ENCODE measurements around the gene MCM5. TPM values are rescaled to one million over a fixed set of nuclear protein-coding genes. Genes with fewer than 3 reads are reported as not detected.
"Not testable (repeated sequence)": the region's sequence is repeated elsewhere in the genome, so short reads cannot be mapped to it uniquely, and the experiment has no call there.

The MCM5 gene
- total RNA-seq, 1 donor from 2014 or later, result 80.9 TPM

DNA sequence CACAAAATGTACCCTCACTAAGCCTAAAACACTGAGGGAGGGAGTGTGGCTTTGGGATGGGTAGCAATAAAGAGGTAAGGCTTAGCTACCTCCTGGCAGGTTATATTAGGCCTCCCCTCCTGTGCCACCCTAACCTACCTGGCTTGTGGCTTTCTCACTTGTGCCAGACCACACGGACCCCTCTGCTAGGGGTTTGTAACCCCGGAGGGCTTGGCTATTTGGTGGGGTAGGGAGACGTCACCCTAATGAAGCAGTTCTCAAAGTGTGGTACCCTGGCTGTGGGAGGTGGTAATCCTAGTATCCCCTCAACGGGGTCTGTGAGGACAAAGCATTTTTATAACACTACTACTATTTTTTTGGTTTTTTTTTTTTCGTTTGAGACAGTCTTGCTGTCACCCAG is 9.0 kb upstream of the MCM5 start:
- Mint-ChIP-seq H3K36me3 (ENCODE audit: low read depth, unreplicated experiment) (peaks cover 5% of the 10 kb centered on the region), H3K9me3 (ENCODE audit: unreplicated experiment) (no peaks in the 10 kb centered on the region), H3K4me1 (ENCODE audit: unreplicated experiment) (no peaks in the 10 kb centered on the region), H3K27me3 (ENCODE audit: unreplicated experiment) (peaks cover 4% of the 10 kb centered on the region), H3K27ac (ENCODE audit: unreplicated experiment) (no peak overlapping the region), H3K4me3 (ENCODE audit: unreplicated experiment) (no peak overlapping the region)
- no peak for DNase-seq (ENCODE audit: low spot score)
- TF ChIP-seq CTCF (IDR thresholded peaks at IDR 0.05; ENCODE audit: unreplicated experiment), result no peak

- H3K4me3 Mint-ChIP-seq (ENCODE audit: unreplicated experiment), result no peak overlapping the region
- peaks cover 5% of the 10 kb centered on the region for H3K36me3 Mint-ChIP-seq (ENCODE audit: low read depth, unreplicated experiment)
- no peak overlapping the region for H3K27ac Mint-ChIP-seq (ENCODE audit: unreplicated experiment)
- H3K27me3 Mint-ChIP-seq (ENCODE audit: unreplicated experiment), result peaks cover 6% of the 10 kb centered on the region
- no peak for DNase-seq (ENCODE audit: low spot score)
- H3K4me1 Mint-ChIP-seq (ENCODE audit: unreplicated experiment), result peaks cover 8% of the 10 kb centered on the region
- H3K9me3 Mint-ChIP-seq (ENCODE audit: unreplicated experiment), result no peaks in the 10 kb centered on the region
- no peak for TF ChIP-seq CTCF (IDR thresholded peaks at IDR 0.05; ENCODE audit: unreplicated experiment)
Observed at GRCh38 chr22:35392357-35392756, 7.6 kb upstream of the MCM5 start.

GRCh38 chr22:35393116-35394010 is 6.6 kb upstream of the MCM5 start:
- peaks cover 9% of the 10 kb centered on the region for H3K4me1 Mint-ChIP-seq (ENCODE audit: unreplicated experiment)
- no peak overlapping the region for H3K4me3 Mint-ChIP-seq (ENCODE audit: unreplicated experiment)
- H3K27ac Mint-ChIP-seq (ENCODE audit: unreplicated experiment), result peak overlapping the region; percentile 57
- no peaks in the 10 kb centered on the region for H3K9me3 Mint-ChIP-seq (ENCODE audit: unreplicated experiment)
- TF ChIP-seq CTCF (IDR thresholded peaks at IDR 0.05; ENCODE audit: unreplicated experiment), result no peak
- H3K27me3 Mint-ChIP-seq (ENCODE audit: unreplicated experiment), result peaks cover 6% of the 10 kb centered on the region
- peaks cover 5% of the 10 kb centered on the region for H3K36me3 Mint-ChIP-seq (ENCODE audit: low read depth, unreplicated experiment)
- no peak for DNase-seq (ENCODE audit: low spot score)

- H3K27ac Mint-ChIP-seq (ENCODE audit: unreplicated experiment), result peak overlapping the region; percentile 57
- peaks cover 6% of the 10 kb centered on the region for H3K27me3 Mint-ChIP-seq (ENCODE audit: unreplicated experiment)
- TF ChIP-seq CTCF (IDR thresholded peaks at IDR 0.05; ENCODE audit: unreplicated experiment), result no peak
- H3K36me3 Mint-ChIP-seq (ENCODE audit: low read depth, unreplicated experiment), result peaks cover 1% of the 10 kb centered on the region
- DNase-seq (ENCODE audit: low spot score), result no peak
- H3K9me3 Mint-ChIP-seq (ENCODE audit: unreplicated experiment), result no peaks in the 10 kb centered on the region
- H3K4me1 Mint-ChIP-seq (ENCODE audit: unreplicated experiment), result peaks cover 9% of the 10 kb centered on the region
- no peak overlapping the region for H3K4me3 Mint-ChIP-seq (ENCODE audit: unreplicated experiment)
Observed at GRCh38 chr22:35394011-35394312, 6.0 kb upstream of the MCM5 start.

DNA sequence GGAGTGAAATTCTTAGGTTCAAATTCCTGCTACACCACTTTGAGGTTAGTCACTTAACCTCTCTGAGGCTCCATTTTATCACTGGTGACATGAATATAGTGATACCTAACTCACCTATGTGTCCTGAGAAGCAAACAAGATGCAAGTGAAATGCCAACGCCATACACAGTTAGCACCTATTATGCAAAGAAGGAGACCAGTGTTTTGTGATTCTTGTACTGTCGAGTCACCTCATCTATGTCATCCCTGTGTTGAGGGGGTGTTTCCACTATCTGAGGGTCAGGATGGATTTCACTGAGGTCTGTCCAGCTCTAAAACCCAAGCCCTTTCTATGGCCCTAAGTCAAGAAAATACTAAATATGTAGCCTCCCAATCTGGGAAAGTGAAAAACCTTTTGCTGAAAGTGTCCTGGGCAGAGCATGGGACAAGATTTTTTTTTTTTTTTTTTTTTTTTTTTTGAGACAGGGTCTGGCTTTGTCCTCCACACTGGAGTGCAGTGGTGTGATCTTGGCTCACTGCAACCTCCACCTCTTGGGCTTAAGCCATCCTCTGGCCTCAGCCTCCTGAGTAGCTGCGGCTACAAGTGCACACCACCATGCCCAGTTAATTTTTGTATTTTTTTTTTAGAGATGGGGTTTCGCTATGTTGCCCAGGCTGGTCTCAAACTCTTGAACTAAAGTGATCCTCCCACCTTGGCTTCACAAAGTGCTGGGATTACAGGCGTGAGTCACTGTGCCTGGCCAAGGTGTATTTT is 5.0 kb upstream of the MCM5 start:
- no peaks in the 10 kb centered on the region for H3K9me3 Mint-ChIP-seq (ENCODE audit: unreplicated experiment)
- TF ChIP-seq CTCF (IDR thresholded peaks at IDR 0.05; ENCODE audit: unreplicated experiment), result no peak
- peaks cover 6% of the 10 kb centered on the region for H3K27me3 Mint-ChIP-seq (ENCODE audit: unreplicated experiment)
- peaks cover 15% of the 10 kb centered on the region for H3K4me1 Mint-ChIP-seq (ENCODE audit: unreplicated experiment)
- no peak overlapping the region for H3K4me3 Mint-ChIP-seq (ENCODE audit: unreplicated experiment)
- H3K27ac Mint-ChIP-seq (ENCODE audit: unreplicated experiment), result peak overlapping the region; percentile 24
- no peak for DNase-seq (ENCODE audit: low spot score)
- H3K36me3 Mint-ChIP-seq (ENCODE audit: low read depth, unreplicated experiment), result no peaks in the 10 kb centered on the region

DNA sequence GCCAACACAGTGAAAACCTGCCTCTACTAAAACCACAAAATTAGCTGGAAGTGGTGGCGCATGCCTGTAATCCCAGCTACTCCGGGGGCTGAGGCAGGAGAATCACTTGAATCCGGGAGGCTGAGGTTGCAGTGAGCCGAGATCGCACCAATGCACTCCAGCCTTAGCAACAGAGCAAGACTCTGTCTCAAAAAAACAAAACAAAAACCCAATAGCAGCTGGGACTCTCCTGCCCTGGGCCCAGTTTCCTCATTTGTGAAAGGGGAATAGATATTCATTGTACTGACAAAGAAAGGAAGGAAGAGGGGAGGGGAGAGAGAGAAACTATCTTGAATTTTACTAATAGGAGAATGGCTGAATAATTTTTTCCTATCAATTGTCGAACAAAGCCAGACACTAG is 3.3 kb upstream of the MCM5 start:
- not testable (repeated sequence) for H3K9me3 Mint-ChIP-seq (ENCODE audit: unreplicated experiment); H3K4me3 Mint-ChIP-seq (ENCODE audit: unreplicated experiment); H3K36me3 Mint-ChIP-seq (ENCODE audit: low read depth, unreplicated experiment)
- peak overlapping the region; percentile 98 for H3K27ac Mint-ChIP-seq (ENCODE audit: unreplicated experiment)
- peaks cover 12% of the 10 kb centered on the region for H3K27me3 Mint-ChIP-seq (ENCODE audit: unreplicated experiment)
- DNase-seq (ENCODE audit: low spot score), result peak; percentile 25
- peaks cover 23% of the 10 kb centered on the region for H3K4me1 Mint-ChIP-seq (ENCODE audit: unreplicated experiment)
